Measurements from ENCODE around the gene DOCK8.

DOCK8 gene

DNA sequence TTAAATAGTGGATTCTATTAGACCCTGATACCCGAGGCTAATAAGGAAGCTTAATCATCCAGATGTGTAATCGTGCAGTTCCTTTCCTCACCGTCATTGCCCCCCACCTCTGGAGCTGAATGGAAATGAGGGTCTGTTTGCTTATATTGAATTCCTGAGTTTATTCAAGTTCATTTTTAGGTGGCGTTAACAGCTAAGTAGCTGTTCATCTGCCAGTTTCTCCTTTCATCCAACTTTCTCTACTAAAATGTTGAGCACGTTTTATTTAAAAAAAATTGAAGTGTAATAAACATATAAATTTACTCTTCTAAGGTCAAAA is 291.0 kb downstream of the DOCK8 start:
- DNase-seq: no peak

DNA sequence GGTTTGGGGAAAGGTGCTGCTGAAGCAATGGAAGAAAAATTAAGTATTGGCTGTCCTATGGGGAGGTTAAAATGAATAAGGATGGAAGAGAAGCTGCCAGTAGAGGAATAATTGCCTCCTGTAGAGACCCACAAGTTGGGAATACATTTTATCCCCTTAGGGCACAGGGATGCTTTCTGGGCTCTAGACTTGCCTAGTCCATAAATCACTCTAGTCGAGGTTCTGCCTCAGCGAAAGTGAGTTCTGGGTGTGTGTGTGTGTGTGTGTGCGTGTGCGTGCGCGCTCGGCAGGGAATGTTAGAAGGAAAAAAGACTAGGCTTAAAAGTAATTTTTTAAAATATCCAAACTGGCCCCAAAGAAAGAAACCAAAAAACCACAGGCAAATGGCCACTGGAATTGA is 291.6 kb downstream of the DOCK8 start:
- no peak for DNase-seq

DNA sequence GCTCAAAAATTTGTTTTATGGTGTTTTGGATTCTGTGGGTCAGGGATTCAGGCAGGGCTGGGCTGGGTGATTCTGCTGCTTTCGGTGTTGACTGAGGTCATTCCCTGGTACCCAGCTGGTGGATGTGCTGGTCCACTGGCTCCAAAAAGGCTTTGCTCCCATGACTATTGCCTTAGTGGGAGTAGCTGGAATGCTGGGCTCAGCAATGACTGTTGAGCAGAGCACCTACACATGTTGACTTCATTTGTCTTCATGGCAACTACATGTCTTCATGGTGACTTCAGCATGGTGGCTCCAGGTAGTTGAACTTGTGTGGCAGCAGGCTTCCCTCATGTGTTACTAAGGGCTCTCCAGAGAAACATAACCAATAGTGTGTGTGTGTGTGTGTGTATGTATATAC is 297.2 kb downstream of the DOCK8 start:
- DNase-seq: no peak

DNA sequence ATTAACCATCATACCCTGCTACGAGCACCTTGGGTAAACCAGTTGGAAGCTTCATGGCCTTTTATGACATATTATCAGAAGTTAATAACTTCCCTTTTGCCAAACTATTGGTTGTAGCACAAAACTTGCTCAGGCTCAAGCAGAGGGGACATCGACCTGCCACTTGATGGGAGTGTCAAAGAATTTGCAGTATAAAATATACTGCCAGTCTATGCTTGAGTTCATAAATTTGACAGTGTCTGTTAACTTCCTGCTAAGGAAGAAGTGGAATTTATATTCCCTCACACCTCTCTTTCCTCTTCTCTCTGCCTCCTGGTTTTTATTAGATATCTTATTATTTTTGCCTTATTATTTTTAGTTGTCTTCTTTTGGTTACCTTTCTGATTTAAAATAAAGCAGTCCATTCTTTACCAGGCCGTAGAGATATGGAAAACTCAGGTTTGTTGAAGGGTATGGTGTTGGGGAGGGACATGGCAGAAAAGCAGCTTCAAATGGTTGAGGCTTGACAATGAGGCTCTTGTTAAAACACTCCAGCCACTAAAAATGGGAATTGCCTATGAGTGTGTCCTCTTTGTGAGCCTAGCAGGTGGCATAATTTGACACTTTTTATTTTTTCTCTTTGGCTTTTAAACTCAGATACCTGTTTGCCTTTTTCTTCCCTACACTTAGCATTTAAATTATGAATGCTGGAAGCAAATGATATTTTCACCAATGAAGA is 298.0 kb downstream of the DOCK8 start:
- no peak for DNase-seq

All from fibroblast of skin of abdomen (primary cell).